ENCODE data around the gene KLHL29.

The KLHL29 gene

DNA sequence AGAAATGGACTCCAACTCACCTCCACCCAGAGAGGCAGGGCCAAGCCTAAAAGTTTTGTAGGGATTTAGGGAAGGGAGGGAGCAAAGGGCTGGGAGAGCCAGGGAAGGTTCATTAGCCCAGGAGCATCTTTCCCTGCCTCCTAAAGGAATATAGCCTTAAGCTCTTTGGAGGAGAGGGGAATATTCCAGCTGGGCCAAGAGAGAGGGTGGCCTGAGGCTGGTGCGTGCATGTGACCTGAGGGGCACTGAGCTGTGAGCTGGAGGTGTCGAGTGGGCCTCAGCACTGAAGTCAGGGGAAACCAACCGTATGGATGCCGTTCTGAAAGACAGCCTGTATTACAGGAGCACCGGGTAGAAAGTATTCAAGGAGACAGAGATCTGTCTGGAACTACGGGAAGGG, 112.6 kb downstream of the KLHL29 start:
- TF ChIP-seq POU2F2 (IDR thresholded peaks at IDR 0.05; ENCODE audit: low read depth, low read length) (no peak), TAF1 (IDR thresholded peaks at IDR 0.05; ENCODE audit: low read depth, low read length) (no peak), PAX5 (IDR thresholded peaks at IDR 0.05; ENCODE audit: insufficient read depth, low read length, severe bottlenecking) (no peak), POLR2AphosphoS5 (IDR thresholded peaks at IDR 0.05; ENCODE audit: low read depth, low read length) (no peak), SPI1 (IDR thresholded peaks at IDR 0.05; ENCODE audit: low read depth, low read length) (no peak), POLR2A (IDR thresholded peaks at IDR 0.05; ENCODE audit: low read depth, low read length) (no peak)
- DNase-seq (ENCODE audit: insufficient read length, low spot score) (no peak), FAIRE-seq (no peak)

GRCh38 chr2:23498943-23499342, 114.0 kb downstream of the KLHL29 start:
- DNase-seq (ENCODE audit: insufficient read length, low spot score): no peak
- no peak for TF ChIP-seq POLR2A (IDR thresholded peaks at IDR 0.05; ENCODE audit: low read depth, low read length)
- TF ChIP-seq TAF1 (IDR thresholded peaks at IDR 0.05; ENCODE audit: low read depth, low read length): no peak
- TF ChIP-seq PAX5 (IDR thresholded peaks at IDR 0.05; ENCODE audit: insufficient read depth, low read length, severe bottlenecking): no peak
- TF ChIP-seq POLR2AphosphoS5 (IDR thresholded peaks at IDR 0.05; ENCODE audit: low read depth, low read length): no peak
- no peak for TF ChIP-seq POU2F2 (IDR thresholded peaks at IDR 0.05; ENCODE audit: low read depth, low read length)
- no peak for TF ChIP-seq SPI1 (IDR thresholded peaks at IDR 0.05; ENCODE audit: low read depth, low read length)
- FAIRE-seq: no peak

- FAIRE-seq (no peak), DNase-seq (ENCODE audit: insufficient read length, low spot score) (no peak)
- TF ChIP-seq POLR2A (IDR thresholded peaks at IDR 0.05; ENCODE audit: low read depth, low read length): no peak
- no peak for TF ChIP-seq POU2F2 (IDR thresholded peaks at IDR 0.05; ENCODE audit: low read depth, low read length)
- TF ChIP-seq SPI1 (IDR thresholded peaks at IDR 0.05; ENCODE audit: low read depth, low read length): no peak
- no peak for TF ChIP-seq PAX5 (IDR thresholded peaks at IDR 0.05; ENCODE audit: insufficient read depth, low read length, severe bottlenecking)
- TF ChIP-seq TAF1 (IDR thresholded peaks at IDR 0.05; ENCODE audit: low read depth, low read length): no peak
- TF ChIP-seq POLR2AphosphoS5 (IDR thresholded peaks at IDR 0.05; ENCODE audit: low read depth, low read length): no peak
These were observed 114.5 kb downstream of the KLHL29 start for GRCh38 chr2:23499439-23499838.

DNA sequence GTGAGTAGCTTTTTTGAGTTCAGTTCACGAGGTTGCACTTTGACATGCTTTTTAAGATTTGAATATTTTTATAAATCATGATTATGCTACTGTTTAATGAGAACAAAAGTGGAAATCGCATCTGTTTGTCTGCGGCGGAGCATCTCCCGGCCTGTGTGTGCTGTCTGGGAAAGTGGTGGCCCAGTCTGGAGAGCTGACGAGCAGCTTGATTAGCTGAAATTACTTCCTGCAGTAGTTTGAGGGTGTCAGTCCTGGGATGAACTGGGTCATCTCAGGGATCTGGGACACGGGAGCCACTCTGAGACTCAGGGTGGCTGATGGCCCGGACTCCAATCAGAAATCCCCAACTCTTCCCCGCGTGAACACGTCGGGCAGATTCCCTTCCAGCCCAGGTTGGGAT, 115.9 kb downstream of the KLHL29 start:
- DNase-seq (ENCODE audit: insufficient read length, low spot score) (no peak), FAIRE-seq (no peak)
- TF ChIP-seq PAX5 (IDR thresholded peaks at IDR 0.05; ENCODE audit: insufficient read depth, low read length, severe bottlenecking) (no peak), TAF1 (IDR thresholded peaks at IDR 0.05; ENCODE audit: low read depth, low read length) (no peak), SPI1 (IDR thresholded peaks at IDR 0.05; ENCODE audit: low read depth, low read length) (no peak), POU2F2 (IDR thresholded peaks at IDR 0.05; ENCODE audit: low read depth, low read length) (no peak), POLR2A (IDR thresholded peaks at IDR 0.05; ENCODE audit: low read depth, low read length) (no peak), POLR2AphosphoS5 (IDR thresholded peaks at IDR 0.05; ENCODE audit: low read depth, low read length) (no peak)

- DNase-seq (ENCODE audit: insufficient read length, low spot score): no peak
- no peak for FAIRE-seq
- no peak for TF ChIP-seq TAF1 (IDR thresholded peaks at IDR 0.05; ENCODE audit: low read depth, low read length)
- TF ChIP-seq POLR2A (IDR thresholded peaks at IDR 0.05; ENCODE audit: low read depth, low read length): no peak
- no peak for TF ChIP-seq POU2F2 (IDR thresholded peaks at IDR 0.05; ENCODE audit: low read depth, low read length)
- no peak for TF ChIP-seq SPI1 (IDR thresholded peaks at IDR 0.05; ENCODE audit: low read depth, low read length)
- TF ChIP-seq POLR2AphosphoS5 (IDR thresholded peaks at IDR 0.05; ENCODE audit: low read depth, low read length): no peak
- TF ChIP-seq PAX5 (IDR thresholded peaks at IDR 0.05; ENCODE audit: insufficient read depth, low read length, severe bottlenecking): no peak
These were observed 117.1 kb downstream of the KLHL29 start for GRCh38 chr2:23502096-23502495.

GRCh38 chr2:23503097-23503496, 118.1 kb downstream of the KLHL29 start:
- FAIRE-seq: no peak
- no peak for DNase-seq (ENCODE audit: insufficient read length, low spot score)

DNA sequence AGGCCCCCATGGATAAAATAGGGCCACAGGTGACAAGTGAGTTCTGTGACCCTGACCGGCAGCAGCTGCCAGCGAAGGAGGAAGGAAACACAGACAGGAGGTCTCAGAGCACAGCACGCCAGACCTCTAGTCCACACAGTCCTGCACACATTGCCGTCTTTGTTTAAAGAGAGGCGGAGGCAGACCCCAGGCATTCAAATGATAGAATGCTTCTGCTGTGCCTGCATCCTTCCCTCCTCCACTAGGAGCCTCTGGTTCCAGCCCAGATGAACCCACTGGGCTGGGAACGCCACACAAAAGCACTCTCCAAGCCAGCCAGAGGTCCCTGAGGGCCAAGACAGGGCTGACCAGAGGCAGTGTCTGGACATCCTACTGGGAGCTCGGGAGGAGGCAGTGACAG, 118.7 kb downstream of the KLHL29 start:
- TF ChIP-seq POU2F2 (IDR thresholded peaks at IDR 0.05; ENCODE audit: low read depth, low read length): no peak
- no peak for DNase-seq (ENCODE audit: insufficient read length, low spot score)
- FAIRE-seq: no peak

More at GRCh38 chr2:23503097-23503496, 118.1 kb downstream of the KLHL29 start:
- TF ChIP-seq POLR2A (IDR thresholded peaks at IDR 0.05; ENCODE audit: low read depth, low read length) (no peak), POU2F2 (IDR thresholded peaks at IDR 0.05; ENCODE audit: low read depth, low read length) (no peak), PAX5 (IDR thresholded peaks at IDR 0.05; ENCODE audit: insufficient read depth, low read length, severe bottlenecking) (no peak), TAF1 (IDR thresholded peaks at IDR 0.05; ENCODE audit: low read depth, low read length) (no peak), POLR2AphosphoS5 (IDR thresholded peaks at IDR 0.05; ENCODE audit: low read depth, low read length) (no peak), SPI1 (IDR thresholded peaks at IDR 0.05; ENCODE audit: low read depth, low read length) (no peak)

GRCh38 chr2:23504591-23504990, 119.6 kb downstream of the KLHL29 start:
- no peak for FAIRE-seq

DNA sequence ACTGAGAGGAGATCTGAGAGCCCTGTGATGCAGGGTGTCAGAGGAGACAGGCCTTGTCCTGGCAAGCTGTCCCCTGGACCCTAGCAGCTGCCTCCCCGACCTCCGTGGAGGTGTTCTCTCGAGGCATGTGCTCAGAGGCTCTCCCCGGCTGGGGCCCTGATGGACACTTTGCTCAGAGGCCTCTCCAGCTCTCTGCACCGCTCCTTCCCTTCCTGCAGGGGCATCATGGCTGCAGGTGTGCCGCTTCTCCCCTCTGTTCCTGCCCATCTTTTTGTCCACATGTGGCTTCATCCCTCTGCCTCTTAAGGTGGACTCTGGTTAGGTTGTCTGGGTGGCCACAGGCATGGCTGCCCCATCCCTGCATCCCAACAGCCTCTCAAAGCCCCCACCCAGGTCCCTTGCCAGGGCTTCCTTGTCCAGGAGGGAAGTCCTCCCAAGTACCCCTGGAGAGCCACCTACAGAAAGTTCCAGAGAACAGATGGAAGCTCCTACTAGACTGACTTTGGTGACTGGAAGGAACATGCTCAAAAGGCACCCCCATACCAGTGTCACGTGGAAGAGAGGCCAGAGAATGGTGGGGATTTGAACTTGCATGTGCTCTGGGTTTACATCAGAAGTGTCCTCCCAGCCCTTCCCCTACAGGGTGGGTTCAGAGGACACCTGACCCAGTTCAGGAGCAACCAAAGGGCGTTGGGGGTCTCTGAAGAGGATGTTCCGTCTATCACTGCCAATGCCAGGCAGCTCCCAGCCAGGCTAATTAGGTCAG, 120.4 kb downstream of the KLHL29 start:
- DNase-seq (ENCODE audit: insufficient read length, low spot score) (no peak), FAIRE-seq (no peak)
- TF ChIP-seq POLR2AphosphoS5 (IDR thresholded peaks at IDR 0.05; ENCODE audit: low read depth, low read length): no peak
- no peak for TF ChIP-seq POU2F2 (IDR thresholded peaks at IDR 0.05; ENCODE audit: low read depth, low read length)
- TF ChIP-seq SPI1 (IDR thresholded peaks at IDR 0.05; ENCODE audit: low read depth, low read length): no peak
- no peak for TF ChIP-seq TAF1 (IDR thresholded peaks at IDR 0.05; ENCODE audit: low read depth, low read length)
- no peak for TF ChIP-seq POLR2A (IDR thresholded peaks at IDR 0.05; ENCODE audit: low read depth, low read length)

More at GRCh38 chr2:23504591-23504990, 119.6 kb downstream of the KLHL29 start:
- TF ChIP-seq SPI1 (IDR thresholded peaks at IDR 0.05; ENCODE audit: low read depth, low read length) (no peak), POU2F2 (IDR thresholded peaks at IDR 0.05; ENCODE audit: low read depth, low read length) (no peak), POLR2AphosphoS5 (IDR thresholded peaks at IDR 0.05; ENCODE audit: low read depth, low read length) (no peak), TAF1 (IDR thresholded peaks at IDR 0.05; ENCODE audit: low read depth, low read length) (no peak), POLR2A (IDR thresholded peaks at IDR 0.05; ENCODE audit: low read depth, low read length) (no peak), PAX5 (IDR thresholded peaks at IDR 0.05; ENCODE audit: insufficient read depth, low read length, severe bottlenecking) (no peak)
- DNase-seq (ENCODE audit: insufficient read length, low spot score): no peak

DNA sequence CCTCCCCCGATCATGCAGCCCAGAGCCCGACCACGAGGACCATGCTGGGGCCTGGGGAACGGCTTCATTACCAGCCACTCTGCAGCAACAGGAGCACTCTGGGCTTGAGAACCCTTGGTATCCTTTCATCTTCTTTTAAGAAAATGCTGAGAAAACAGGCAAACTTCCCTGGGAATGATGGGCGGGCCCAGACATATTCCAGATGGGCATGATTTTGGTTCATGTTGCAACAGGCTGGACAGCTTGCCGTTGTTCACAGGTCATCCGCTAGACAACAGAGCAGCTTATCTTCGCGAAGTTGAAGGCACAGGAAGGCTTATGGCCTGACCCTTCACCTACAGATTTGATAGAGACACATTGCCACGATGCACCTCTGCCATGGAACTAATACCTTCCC, 121.0 kb downstream of the KLHL29 start:
- FAIRE-seq (no peak), DNase-seq (ENCODE audit: insufficient read length, low spot score) (no peak)
- TF ChIP-seq SPI1 (IDR thresholded peaks at IDR 0.05; ENCODE audit: low read depth, low read length) (no peak), POLR2AphosphoS5 (IDR thresholded peaks at IDR 0.05; ENCODE audit: low read depth, low read length) (no peak), TAF1 (IDR thresholded peaks at IDR 0.05; ENCODE audit: low read depth, low read length) (no peak), PAX5 (IDR thresholded peaks at IDR 0.05; ENCODE audit: insufficient read depth, low read length, severe bottlenecking) (no peak), POU2F2 (IDR thresholded peaks at IDR 0.05; ENCODE audit: low read depth, low read length) (no peak), POLR2A (IDR thresholded peaks at IDR 0.05; ENCODE audit: low read depth, low read length) (no peak)
